ENCODE data around the gene YRDC.

Gene YRDC

DNA sequence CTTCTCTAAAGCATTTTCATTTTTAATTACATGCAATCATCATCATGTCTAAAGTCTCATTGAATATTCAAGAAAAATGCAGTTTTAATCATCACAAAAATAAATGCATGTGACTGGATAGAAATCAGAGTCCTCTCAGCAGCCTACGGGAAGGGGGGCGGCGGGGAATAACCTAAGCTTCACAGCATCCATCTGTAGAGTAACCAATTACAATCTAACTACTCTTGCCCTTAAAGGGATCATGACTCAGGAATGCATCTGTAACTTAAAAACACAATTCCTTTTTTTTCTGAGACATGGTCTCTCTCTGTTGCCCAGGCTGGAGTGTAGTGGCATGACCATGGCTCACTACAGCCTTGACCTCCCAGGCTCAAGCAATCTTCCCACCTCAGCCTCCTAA, 28.8 kb upstream of the YRDC start:
- no peak for DNase-seq (ENCODE audit: low spot score)
- Histone ChIP-seq H3K27ac (ENCODE audit: poor library complexity, severe bottlenecking) (no peak overlapping the region), H3K4me1 (ENCODE audit: insufficient read depth, poor library complexity, severe bottlenecking) (no peaks in the 10 kb centered on the region), H3K36me3 (ENCODE audit: low read depth) (peaks cover 81% of the 10 kb centered on the region), H3K27me3 (ENCODE audit: insufficient read depth, poor library complexity, severe bottlenecking) (no peaks in the 10 kb centered on the region), H3K9me3 (ENCODE audit: severe bottlenecking) (no peaks in the 10 kb centered on the region), H3K4me3 (ENCODE audit: severe bottlenecking) (no peak overlapping the region)
- ATAC-seq (ENCODE audit: low read depth): no peak
- TF ChIP-seq, protein P1, sequence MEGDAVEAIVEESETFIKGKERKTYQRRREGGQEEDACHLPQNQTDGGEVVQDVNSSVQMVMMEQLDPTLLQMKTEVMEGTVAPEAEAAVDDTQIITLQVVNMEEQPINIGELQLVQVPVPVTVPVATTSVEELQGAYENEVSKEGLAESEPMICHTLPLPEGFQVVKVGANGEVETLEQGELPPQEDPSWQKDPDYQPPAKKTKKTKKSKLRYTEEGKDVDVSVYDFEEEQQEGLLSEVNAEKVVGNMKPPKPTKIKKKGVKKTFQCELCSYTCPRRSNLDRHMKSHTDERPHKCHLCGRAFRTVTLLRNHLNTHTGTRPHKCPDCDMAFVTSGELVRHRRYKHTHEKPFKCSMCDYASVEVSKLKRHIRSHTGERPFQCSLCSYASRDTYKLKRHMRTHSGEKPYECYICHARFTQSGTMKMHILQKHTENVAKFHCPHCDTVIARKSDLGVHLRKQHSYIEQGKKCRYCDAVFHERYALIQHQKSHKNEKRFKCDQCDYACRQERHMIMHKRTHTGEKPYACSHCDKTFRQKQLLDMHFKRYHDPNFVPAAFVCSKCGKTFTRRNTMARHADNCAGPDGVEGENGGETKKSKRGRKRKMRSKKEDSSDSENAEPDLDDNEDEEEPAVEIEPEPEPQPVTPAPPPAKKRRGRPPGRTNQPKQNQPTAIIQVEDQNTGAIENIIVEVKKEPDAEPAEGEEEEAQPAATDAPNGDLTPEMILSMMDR (IDR thresholded peaks at IDR 0.05; ENCODE audit: poor library complexity, severe bottlenecking): no peak

DNA sequence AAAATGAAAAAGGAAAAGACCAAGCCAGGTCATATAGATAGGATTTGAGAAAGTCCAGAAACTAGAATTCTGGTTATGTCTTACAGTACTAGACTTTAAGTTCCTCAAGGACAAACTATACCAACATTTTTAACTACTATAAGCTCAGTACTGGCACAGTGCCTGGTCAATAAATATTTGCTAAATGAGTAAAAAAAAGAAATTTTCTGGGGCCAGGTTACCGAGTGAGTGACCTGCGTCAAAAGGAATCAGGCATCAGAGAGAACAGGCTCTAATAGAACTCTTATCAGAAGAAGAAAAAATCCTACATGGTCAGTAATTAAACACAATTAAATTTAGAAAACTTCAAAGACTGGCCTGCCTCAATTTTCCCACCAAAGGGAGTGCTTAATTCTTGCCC, 23.8 kb upstream of the YRDC start:
- Histone ChIP-seq H3K4me3 (ENCODE audit: severe bottlenecking) (no peak overlapping the region), H3K36me3 (ENCODE audit: low read depth) (peaks cover 87% of the 10 kb centered on the region), H3K4me1 (ENCODE audit: insufficient read depth, poor library complexity, severe bottlenecking) (peaks cover 5% of the 10 kb centered on the region), H3K27me3 (ENCODE audit: insufficient read depth, poor library complexity, severe bottlenecking) (no peaks in the 10 kb centered on the region), H3K9me3 (ENCODE audit: severe bottlenecking) (no peaks in the 10 kb centered on the region), H3K27ac (ENCODE audit: poor library complexity, severe bottlenecking) (no peak overlapping the region)
- DNase-seq (ENCODE audit: low spot score) (no peak), ATAC-seq (ENCODE audit: low read depth) (no peak)
- TF ChIP-seq, protein P1 (IDR thresholded peaks at IDR 0.05; ENCODE audit: poor library complexity, severe bottlenecking): no peak

DNA sequence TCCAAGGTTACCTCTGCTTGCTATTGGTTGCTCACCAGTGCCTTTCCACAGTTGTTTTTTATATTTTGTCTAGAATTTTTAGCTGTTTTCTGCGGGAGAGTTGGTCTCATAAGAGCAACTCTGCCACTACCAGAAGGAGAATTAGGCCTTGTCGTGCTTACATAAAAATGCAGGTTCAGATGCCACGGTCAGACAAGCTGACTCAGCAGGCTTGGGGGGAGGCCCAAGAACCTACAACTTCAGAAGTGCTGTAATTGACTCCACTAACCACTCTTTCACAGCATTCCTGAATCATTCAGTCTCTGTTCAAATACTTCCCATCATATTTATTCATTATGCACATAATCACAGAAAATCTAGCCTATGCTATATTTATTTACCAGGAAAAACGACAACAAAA, 23.1 kb upstream of the YRDC start:
- TF ChIP-seq, protein P1 (IDR thresholded peaks at IDR 0.05; ENCODE audit: poor library complexity, severe bottlenecking): no peak
- DNase-seq (ENCODE audit: low spot score) (no peak), ATAC-seq (ENCODE audit: low read depth) (no peak)
- H3K9me3 ChIP-seq (ENCODE audit: severe bottlenecking): no peaks in the 10 kb centered on the region
- no peaks in the 10 kb centered on the region for H3K27me3 ChIP-seq (ENCODE audit: insufficient read depth, poor library complexity, severe bottlenecking)
- no peak overlapping the region for H3K27ac ChIP-seq (ENCODE audit: poor library complexity, severe bottlenecking)
- H3K4me3 ChIP-seq (ENCODE audit: severe bottlenecking): no peak overlapping the region
- H3K36me3 ChIP-seq (ENCODE audit: low read depth): peaks cover 82% of the 10 kb centered on the region
- peaks cover 5% of the 10 kb centered on the region for H3K4me1 ChIP-seq (ENCODE audit: insufficient read depth, poor library complexity, severe bottlenecking)

DNA sequence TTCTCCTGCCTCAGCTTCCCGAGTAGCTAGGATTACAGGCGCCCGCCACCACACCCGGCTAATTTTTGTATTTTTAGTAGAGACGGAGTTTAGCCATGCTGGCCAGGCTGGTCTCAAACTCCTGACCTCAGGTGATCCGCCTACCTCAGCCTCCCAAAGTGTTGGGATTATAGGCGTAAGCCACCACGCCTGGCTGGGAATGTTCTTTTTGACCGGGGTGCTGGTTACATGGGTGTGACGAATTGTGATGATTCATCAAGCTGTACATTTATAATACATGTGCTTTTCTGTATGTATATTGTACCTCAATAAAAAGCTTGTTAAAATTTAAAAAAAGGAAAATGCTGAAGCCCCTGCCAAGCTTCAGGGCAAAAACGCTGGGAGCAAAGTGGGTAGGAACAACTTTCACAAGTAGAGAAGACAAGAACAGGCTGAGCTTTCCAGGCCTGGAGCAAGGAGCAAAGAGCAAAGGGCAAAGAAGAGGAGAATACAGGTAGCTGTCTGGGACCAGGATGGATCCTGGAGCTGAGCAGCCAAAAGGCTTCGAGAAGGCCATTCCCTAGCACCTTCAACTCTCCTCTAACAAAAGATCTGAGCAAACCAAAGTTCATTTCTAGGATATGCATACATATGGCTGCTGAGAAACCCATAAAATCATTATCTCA, 20.5 kb upstream of the YRDC start:
- ATAC-seq (ENCODE audit: low read depth): 0 out of 3 replicates have a peak, but pooled peaks have one; percentile 27
- Histone ChIP-seq H3K4me3 (ENCODE audit: severe bottlenecking) (no peak overlapping the region), H3K36me3 (ENCODE audit: low read depth) (peaks cover 75% of the 10 kb centered on the region), H3K9me3 (ENCODE audit: severe bottlenecking) (no peaks in the 10 kb centered on the region), H3K27me3 (ENCODE audit: insufficient read depth, poor library complexity, severe bottlenecking) (no peaks in the 10 kb centered on the region), H3K27ac (ENCODE audit: poor library complexity, severe bottlenecking) (no peak overlapping the region), H3K4me1 (ENCODE audit: insufficient read depth, poor library complexity, severe bottlenecking) (peaks cover 5% of the 10 kb centered on the region)
- TF ChIP-seq, protein P1 (IDR thresholded peaks at IDR 0.05; ENCODE audit: poor library complexity, severe bottlenecking): no peak
- DNase-seq (ENCODE audit: low spot score): no peak

DNA sequence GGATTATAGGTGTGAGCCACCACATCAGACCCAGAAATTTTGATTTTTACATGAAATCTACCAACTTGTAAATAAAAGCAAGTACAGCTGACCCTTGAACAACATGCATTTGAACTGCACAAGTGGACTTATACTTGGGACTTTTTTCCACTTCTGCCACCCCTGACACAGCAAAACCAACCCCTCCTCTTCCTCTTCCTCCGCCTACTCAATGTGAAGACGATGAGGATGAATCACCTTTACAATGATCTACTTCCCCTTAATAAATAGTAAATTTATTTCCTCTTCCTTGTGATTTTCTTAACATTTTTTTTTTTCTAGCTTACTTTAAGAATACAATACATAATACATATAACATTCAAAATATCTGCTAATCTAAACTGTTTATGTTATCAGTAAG, 17.5 kb upstream of the YRDC start:
- no peak for DNase-seq (ENCODE audit: low spot score)
- Histone ChIP-seq H3K9me3 (ENCODE audit: severe bottlenecking) (no peaks in the 10 kb centered on the region), H3K4me1 (ENCODE audit: insufficient read depth, poor library complexity, severe bottlenecking) (peaks cover 5% of the 10 kb centered on the region), H3K36me3 (ENCODE audit: low read depth) (peaks cover 75% of the 10 kb centered on the region), H3K4me3 (ENCODE audit: severe bottlenecking) (no peak overlapping the region), H3K27me3 (ENCODE audit: insufficient read depth, poor library complexity, severe bottlenecking) (no peaks in the 10 kb centered on the region), H3K27ac (ENCODE audit: poor library complexity, severe bottlenecking) (no peak overlapping the region)
- TF ChIP-seq, protein P1 (IDR thresholded peaks at IDR 0.05; ENCODE audit: poor library complexity, severe bottlenecking): no peak
- no peak for ATAC-seq (ENCODE audit: low read depth)
